ENCODE measurements around the gene PIK3C2A.

DNA sequence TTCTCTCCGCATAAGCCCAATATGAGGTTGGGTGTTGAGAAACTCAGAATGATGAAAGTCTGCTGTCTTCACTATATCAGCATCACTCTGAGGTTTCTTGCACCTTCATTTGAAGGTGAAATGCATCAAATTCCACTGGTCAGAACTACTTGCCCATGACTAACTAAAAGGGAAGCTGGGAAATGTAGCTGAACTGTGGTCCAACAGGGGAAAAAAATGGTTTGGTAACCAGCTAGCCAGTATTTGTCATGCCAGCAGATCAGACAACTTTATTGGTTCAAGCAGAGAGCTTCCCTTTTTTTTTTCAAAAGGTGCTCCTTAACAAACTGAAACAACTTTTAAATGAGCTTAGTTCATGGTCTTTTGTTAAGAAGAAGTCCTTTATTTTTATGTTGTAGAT lies 14.2 kb upstream of the PIK3C2A start:
- TF ChIP-seq FOXP2 (optimal IDR thresholded peaks at IDR 0.05; ENCODE audit: control extremely low read depth, extremely low read length, insufficient read depth) (no peak), POLR2AphosphoS5 (IDR thresholded peaks at IDR 0.05; ENCODE audit: borderline replicate concordance, low read depth, low read length) (no peak)
